GM10248 (cell line): ENCODE measurements around the gene TRAPPC12.
A peak's percentile ranks its signal among the peaks of the same experiment; 100 is the strongest.
"Not testable (repeated sequence)": the region's sequence is repeated elsewhere in the genome, so short reads cannot be mapped to it uniquely, and the experiment has no call there.

Source experiments
- CTCF ChIA-PET: fragments of 300-600 bp; sonication (Branson Sonifier 250); formaldehyde crosslinking; extraction: SDS; loops from one replicate; lab custom pipeline; 2021; ENCODE audit warnings: antibody characterized with exemption; lab: Yijun Ruan, JAX
- POLR2A ChIA-PET: fragments of 350-650 bp; sonication (Branson Sonifier 250); formaldehyde crosslinking; extraction: SDS; loops from one replicate; lab custom pipeline; 2020; ENCODE audit warnings: antibody characterized with exemption; lab: Yijun Ruan, JAX
- DNase-seq: peaks from one replicate; pipeline ENCODE4 v3.0.0; 2012; ENCODE audit errors: extremely low spot score
- CTCF ChIP-seq: IDR thresholded peaks from 2 replicates; pipeline ENCODE4 v1.5.1; 2012; ENCODE audit warnings: mild to moderate bottlenecking, low read depth; ENCODE audit errors: extremely low read depth, missing control alignments, control extremely low read depth

Gene TRAPPC12

GRCh38 chr2:3361518-3362389, 17.7 kb upstream of the TRAPPC12 start:
- DNase-seq = no peak
- CTCF ChIA-PET = no interaction called here
- TF ChIP-seq CTCF = no peak
- POLR2A ChIA-PET = no interaction called here

GRCh38 chr2:3365219-3365618, 14.3 kb upstream of the TRAPPC12 start:
- ChIA-PET CTCF (interaction anchor here (1.4 kb wide), 1 partner anchor 14 kb away, joined by 3 read pairs; the partner anchor contains the start of gene TRAPPC12), POLR2A (no interaction called here)
- no peak for DNase-seq
- TF ChIP-seq CTCF = no peak

- POLR2A ChIA-PET = no interaction called here
- TF ChIP-seq CTCF = no peak
- CTCF ChIA-PET = no interaction called here
- no peak for DNase-seq
Observed at GRCh38 chr2:3368261-3368722, 11.2 kb upstream of the TRAPPC12 start.

- DNase-seq, CTCF ChIA-PET, POLR2A ChIA-PET: not testable (repeated sequence)
Observed at GRCh38 chr2:3369340-3370181, 9.9 kb upstream of the TRAPPC12 start.

GRCh38 chr2:3376821-3377220, 2.7 kb upstream of the TRAPPC12 start:
- POLR2A ChIA-PET = no interaction called here

GRCh38 chr2:3377279-3377611, 2.2 kb upstream of the TRAPPC12 start:
- POLR2A ChIA-PET = no interaction called here
- CTCF ChIA-PET = interaction anchor here (1.3 to 1.5 kb wide), 2 partner anchors 46 to 47 kb away, joined by 3 to 4 read pairs; no protein-coding TSS in a partner anchor

More at GRCh38 chr2:3376821-3377220, 2.7 kb upstream of the TRAPPC12 start:
- no peak for TF ChIP-seq CTCF
- CTCF ChIA-PET = no interaction called here
- no peak for DNase-seq

More at GRCh38 chr2:3377279-3377611, 2.2 kb upstream of the TRAPPC12 start:
- DNase-seq = peak; percentile 59
- no peak for TF ChIP-seq CTCF
